Metanephros (tissue), 1 donor: ENCODE data around the gene DNAH6. TPM values are rescaled to one million over a fixed set of nuclear protein-coding genes. Genes with fewer than 3 reads are reported as not detected.

Source experiments
- total RNA-seq: library from RNA; depleted of rRNA; stranded (reverse); fragments of >200 nt; gene quantifications from one replicate; pipeline ENCODE4 v1.2.3, GENCODE V29; 2014

Gene DNAH6
- 2.0 TPM for total RNA-seq

GRCh38 chr2:84516234-84516986, at the start of gene DNAH6:
DNAH6 (plus strand) TSS chr2:84516498; CDS start chr2:84517827, 1,329 bp downstream.

Other genes starting within 250 kb of the DNAH6 start
- 140 TPM for gene SUCLG1, start 57.2 kb upstream of the DNAH6 start, total RNA-seq